HG02884 (cell line): Measurements from ENCODE around the gene LBHD2.
A peak's percentile ranks its signal among the peaks of the same experiment; 100 is the strongest.
"Not testable (repeated sequence)": the region's sequence is repeated elsewhere in the genome, so short reads cannot be mapped to it uniquely, and the experiment has no call there.

Source experiments
- ATAC-seq: cut with Tn5 transposase; IDR thresholded peaks from one replicate; pipeline ENCODE4 v1.9.1; 2021; ENCODE audit warnings: mild to moderate bottlenecking, moderate library complexity; ENCODE audit not compliant: unreplicated experiment

Gene LBHD2

DNA sequence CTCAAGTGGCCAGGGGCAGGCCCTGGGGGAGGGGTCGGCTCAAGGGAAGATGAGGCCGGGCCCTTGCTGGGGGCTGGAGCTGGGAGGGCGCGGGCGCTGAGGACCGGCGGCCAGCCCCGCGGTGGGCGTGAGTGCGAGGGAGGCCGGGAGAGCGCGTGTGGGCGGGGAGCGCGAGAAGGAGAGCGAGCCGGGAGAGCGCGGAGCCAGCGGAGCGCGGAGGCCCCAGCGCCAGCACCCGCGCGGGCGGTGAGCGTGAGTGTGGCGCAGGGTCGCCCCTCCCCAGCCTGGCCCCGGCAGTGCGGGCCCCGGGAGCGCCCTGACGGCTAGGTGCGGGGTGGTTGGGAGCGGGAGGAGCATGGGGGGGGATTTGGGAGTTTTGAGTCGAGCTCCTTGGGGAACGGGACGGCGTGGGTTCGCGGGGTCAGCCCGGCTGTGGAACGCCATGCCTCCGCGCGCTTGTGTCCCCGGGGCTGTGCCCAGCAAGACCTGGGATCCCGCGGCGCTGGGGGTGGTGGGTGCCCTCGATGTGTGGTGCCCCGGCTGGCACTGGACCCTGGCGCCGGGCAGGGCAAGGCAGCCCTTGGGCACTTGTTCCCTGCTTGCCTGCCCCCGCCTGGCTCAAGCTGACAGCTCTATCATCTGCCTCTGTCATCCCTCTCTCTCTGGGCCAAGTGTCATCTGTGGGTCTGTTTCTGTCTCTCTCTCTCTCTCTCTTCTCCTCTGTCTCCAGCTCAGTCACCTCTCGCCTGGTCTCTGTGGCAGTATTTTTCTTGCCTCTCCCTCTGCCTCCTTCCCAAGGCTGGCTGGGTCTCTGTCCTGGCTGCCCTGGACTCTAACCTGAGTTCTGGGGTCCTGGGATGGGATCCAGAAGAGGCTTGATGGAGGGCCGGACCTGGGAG is at the start of gene LBHD2:
LBHD2 (plus strand) TSS at position 190 of the 899 bp plus-strand sequence. CDS start 1,803 bp downstream, outside the sequence.
- ATAC-seq, result no peak

DNA sequence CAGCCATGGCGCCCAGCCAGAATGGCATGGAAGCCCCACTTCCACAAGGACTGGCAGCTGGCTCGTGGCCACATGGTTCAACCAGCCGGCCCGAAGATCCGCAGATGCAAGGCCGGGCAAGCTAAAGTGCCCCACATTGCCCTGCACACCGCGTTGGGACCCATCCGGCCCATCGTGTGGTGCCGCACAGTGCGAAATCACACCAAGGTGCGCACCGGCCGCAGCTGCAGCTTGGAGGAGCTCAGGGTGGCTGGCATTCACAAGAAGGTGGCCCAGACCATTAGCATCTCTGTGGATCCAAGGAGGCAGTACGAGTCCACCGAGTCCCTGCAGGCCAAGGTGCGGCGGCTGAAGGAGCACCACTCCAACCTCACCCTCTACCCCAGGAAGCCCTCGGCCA is 42.5 kb upstream of the LBHD2 start:
- ATAC-seq, result no peak

DNA sequence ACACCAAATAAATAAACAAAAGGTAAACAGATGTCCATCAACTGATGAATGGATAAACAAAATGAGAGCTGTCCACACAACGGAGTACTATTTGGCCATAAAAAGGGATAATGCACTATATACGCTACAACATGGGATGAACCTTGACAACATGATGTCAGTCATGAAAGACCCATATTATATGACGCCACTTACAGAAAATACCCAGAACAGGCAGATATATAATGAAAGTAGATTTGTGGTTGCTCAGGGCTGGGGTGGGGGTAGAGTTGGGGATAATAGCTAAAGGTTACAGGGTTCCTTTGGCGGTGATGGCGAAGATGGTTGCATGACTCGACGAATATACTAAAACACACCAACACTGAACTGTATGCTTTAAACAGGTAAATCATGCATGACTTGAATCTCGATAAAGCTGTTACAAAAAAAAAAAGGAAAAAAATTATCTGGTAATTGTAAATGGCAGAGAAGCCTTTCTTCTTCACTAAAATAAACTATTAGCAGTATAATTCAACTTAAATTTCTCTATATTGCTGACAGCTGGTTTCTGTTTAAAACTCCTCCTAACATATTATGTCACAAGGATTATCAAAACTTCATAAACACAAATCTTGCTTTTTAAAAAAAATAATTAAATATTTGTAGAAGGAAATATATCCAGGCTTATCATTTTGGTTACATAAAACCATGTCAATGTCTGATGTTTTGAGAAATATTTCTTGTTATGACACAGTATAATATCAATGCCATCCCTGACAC is 40.6 kb upstream of the LBHD2 start:
- no peak for ATAC-seq

DNA sequence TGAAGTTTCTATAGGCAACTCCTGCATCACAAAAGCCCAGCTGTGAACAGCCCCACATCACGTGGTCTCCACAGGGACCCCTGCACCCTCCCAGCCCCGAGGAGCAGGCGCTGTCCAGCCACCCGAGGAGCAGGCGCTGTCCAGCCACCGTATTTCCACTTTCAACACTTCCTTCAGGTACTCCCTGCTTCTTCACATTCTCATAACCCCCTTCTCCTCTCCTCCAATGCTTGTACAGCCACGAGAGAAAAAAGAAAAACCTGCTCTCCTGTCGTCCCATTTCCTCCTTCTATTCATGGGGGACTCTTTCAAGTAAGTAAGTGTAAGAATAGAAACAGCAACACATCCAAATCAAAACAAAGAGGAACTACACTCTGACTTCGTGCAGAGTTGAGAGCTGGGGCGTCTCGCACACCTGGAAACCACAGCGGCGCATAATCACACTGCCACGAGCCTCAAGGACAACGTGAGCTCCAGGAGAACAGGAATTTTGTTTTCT is 38.6 kb upstream of the LBHD2 start:
- ATAC-seq, result no peak

DNA sequence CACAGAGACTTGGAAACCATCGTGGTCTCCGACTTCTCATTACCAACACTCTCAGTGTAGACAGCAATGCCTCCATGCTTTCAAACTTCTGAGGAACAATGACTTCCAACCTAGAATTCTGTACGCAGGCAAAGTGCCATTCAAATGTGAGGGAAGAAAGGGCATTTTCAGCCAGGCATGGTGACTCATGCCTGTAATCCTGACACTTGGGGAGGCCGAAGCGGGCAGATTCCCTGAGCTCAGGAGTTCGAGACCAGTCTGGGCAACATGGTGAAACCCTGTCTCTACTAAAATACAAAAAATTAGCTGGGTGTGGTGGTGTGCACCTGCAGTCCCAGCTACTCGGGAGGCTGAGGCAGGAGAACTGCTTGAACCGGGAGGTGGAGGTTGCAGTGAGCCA is 36.6 kb upstream of the LBHD2 start:
- not testable (repeated sequence) for ATAC-seq

DNA sequence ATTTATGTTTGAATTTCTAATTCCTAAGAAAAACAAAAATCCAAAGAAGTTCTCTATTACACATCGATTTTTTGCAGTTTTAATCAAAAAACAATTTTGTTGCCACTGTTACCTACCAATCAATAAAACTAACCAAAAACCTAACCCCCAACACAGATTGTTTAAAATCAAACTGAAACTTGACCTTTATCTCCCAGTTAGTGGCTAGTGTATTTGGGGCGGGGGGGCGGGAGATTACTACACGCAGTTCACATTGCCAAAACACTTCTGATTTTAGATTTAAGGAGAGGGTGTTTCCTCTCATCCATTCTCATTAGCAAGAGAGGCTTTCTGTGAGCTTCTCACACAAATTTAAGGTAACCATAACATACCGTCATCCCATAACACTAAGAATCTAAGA is 33.1 kb upstream of the LBHD2 start:
- ATAC-seq, result no peak

DNA sequence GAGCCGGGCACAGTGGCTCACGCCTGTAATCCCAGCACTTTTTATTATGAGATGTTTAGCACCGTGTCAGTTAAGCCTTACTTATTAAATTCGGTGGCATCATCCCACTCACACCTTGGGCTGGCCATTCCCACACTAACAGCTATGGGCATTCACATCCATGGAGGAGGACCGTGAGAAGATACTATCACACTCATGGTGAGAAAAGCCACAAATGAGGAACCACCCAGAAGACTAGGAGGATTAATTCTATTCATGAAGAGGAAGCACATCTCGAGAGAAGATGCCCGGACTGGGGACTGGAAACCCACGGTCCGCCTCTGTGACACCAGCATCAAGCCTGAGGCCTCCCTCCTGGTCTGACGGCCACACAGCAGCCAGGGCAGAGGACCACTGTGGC is 31.6 kb upstream of the LBHD2 start:
- no peak for ATAC-seq

DNA sequence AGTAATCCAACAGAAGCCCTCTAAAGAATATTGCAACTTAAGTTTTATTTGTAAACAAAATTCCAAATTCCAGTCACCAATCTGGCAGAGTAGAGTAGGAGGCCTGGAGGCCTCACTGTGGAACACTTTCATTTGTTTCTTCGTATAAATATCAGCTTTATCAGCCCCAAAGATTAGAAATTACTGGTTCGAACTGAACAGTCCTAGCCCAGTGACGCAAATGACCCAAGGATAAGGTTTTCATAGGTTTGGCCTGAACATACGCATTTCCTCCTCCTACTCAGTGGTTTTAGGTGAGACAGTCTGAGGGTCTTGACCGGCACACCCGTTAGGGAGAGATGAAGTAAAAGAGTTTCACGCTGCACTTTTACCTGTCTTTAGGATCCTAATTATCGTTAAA is 28.3 kb upstream of the LBHD2 start:
- ATAC-seq, result no peak

DNA sequence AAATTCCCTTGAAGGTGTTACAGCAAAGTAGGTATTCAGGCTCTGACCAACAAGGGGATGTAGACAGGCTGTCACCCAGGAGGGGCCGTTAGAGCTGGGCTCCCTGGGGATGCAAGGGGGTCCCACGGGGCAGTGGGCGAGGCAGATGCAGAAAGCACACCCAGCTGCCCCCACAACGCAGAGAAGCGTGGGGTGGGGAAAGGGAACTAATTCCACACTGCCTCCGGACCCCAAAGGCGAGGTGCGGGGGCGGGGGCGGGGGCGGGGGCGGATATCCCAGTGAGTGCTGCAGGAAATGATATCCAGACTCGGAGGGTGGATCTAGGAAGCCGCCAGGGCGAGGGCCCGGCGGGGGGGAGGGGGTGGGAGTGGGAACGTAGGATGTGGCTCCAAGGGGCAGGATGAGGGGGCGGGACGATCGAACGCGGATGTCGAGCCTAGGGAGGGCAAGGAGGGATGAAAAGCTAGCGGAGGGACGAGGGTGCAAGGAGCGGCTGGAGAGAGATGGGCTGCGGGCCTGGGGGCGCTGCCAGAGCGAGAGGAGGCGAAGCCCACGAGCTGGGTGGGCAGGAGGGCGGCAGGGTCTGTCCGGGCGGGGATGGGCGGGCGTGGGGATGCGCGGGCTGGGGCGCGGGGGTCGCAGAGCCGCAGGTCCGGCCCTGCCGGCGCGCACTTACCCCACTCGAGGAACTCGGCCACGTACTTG is 27.5 kb upstream of the LBHD2 start:
- ATAC-seq, result no peak

DNA sequence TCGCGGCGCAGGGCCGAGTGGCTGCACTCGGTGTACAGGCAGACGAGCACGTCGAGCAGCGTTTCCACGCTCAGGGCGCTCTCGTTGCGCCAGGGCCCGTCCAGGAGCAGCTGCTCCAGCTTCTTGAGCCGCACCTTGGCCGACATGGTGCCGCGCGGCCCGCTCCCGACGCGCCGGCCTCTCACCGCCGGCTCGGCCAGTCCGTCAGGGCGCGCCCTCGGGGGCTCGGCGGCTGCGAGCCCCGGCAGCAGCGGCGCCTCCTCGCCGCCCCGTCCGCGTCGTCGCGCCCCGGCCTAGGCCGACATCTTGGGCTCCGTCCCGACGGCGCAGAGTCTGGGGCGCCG is 27.0 kb upstream of the LBHD2 start:
- peak; percentile 24 for ATAC-seq

DNA sequence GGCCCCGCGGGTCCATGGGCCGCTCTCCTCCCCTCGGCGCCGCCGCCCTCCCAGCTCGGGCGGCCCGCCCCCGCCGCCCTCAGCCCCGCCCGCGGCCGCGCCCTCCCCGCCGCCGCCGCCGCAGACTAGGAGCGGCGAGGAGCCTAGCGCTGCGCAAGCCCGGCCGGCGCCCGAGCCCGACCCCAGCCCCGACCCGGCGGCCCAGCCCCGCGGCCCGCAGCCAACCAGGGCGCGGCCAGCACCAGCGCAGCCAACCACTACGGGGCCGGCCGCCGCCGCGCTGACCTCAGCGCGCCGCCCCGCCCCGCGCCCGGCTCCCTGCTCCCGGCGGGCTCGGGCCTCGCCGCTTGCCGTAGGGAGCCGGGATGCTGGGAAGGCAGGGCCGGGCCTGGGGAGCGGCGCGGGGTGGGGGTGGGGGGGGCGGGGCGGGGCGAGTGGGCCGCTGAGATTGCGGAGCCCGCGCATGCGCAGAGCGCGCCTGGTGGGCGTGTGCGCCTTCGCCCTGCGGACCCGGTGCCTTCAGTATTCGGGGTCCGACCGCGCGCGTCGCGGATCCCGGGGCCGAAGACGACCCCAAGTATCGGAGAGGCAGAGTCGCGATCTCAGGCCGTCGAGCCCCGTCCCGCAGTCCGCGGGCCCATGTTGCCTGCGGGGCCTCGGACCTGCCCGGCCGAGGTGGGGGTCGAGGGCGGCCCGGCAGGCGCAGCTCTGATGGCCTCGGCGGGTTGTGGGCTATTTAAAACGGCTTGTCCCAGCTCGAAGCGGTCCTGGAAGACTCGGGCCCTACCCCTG is 26.4 kb upstream of the LBHD2 start, which contains the start of gene CDC42BPB:
CDC42BPB (minus strand) TSS at position 178 of the 792 bp plus-strand sequence. CDS start 376 bp downstream, outside the sequence.
- peak; percentile 73 for ATAC-seq

DNA sequence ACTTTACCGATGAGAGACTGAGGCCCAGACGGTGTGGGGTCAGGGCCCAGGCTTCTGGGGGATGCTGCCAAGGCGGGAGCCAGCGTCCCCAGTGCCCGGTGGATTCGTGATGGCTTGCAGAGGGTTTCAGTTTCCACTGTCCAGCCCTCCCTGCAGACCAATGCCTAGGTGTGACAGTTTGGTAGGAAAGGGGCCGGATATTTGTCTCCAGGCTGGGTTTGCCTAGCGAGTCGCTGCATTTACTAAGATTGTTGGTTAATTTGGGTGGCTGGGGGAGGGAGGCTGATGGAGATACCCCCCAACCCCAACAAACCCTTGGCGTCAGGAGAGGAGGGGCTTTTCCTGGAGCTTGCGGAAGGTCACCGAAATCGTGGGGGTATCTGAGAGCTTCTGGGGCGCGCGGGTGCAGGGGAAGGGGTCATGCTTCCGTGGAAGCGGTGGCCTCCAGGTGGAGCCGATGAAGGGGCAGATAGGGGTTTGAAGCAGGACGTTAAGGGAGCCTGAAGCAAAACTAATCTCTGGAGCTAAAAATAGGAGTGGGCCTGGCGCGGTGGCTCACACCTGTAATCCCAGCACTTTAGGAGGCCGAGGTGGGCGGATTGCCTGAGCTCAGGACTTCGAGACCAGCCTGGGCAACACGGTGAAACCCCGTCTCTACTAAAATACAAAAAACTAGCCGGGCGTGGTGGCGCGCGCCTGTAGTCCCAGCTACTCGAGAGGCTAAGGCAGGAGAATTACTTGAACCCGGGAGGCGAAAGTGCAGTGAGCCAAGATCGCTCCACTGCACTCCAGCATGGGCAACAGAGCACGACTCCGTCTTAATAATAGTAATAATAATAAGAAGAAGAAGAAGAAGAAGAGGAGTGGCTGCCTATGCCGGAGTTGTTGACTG is 25.6 kb upstream of the LBHD2 start:
- ATAC-seq, result no peak

DNA sequence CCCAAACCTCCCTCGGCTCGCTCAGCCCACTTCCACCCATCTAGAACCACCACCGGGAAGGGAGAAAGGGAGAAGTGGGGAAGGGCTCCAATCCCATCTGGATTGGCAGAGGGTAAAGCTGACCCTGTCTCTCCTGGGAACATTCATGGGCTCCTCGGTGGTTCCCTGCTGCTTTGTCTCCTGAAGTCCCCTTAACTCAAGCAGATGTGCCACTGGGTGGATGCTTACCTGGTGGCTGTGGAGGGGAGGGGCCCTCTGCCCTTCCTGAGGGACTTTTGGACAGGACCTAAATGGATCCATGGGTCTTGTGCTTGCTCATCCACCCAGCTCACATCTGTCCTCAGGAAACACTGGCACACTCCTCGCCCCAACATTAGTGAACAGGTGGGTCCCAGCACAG is 24.5 kb upstream of the LBHD2 start:
- ATAC-seq, result no peak

DNA sequence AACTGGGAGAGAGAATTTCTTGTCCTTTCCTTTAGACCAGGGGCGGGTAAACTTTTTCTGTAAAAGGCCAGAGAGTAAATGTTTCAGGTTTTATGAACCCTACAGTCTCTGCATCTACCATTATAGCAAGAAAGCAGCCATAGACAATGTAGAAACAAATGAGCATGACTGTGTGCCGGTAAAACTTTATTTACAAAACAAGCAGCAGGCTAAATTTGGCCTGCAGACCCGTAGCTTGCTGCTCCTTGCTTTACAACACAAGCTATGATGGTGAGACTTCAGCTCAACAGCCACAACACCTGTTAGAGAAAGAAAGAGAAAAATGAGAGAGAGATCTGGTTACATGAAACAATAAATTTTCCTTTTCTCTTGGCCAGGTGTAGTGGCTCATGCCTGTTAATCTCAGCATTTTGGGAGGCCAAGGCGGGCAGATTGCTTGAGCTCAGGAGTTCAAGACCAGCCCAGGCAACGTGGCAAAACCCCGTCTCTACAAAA is 22.5 kb upstream of the LBHD2 start:
- no peak for ATAC-seq

DNA sequence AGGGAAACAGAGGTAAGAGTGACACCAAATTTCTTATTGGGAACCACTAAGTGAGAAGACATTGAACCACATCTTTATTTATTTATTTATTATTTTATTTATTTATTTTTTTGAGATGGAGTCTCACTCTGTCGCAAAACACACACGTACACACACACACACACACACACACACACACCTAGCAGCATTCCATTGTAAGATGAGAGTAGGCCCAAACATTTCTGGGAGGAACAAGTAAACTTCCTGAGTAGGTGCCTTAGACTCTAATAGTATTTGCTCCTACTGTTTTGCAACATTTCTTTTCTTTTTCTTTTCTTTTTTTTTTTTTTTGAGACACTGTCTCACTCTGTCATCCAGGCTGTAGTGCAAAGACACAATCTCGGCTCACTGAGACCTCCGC is 19.6 kb upstream of the LBHD2 start:
- no peak for ATAC-seq

DNA sequence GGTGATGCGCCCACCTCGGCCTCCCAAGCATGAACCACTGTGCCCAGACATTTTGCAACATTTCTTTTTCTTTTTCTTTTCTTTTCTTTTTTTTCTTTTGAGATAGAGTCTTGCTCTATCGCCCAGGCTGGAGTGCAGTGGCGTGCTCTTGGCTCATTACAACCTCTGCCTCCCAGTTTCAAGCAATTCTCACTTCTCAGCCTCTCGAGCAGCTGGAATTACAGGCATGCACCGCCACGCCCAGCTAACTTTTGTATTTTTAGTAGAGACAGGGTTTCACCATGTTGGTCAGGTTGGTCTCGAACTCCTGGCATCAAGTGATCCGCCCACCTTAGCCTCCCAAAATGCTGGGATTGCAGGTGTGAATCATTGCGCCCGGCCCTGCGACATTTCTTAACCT is 19.0 kb upstream of the LBHD2 start:
- no peak for ATAC-seq

DNA sequence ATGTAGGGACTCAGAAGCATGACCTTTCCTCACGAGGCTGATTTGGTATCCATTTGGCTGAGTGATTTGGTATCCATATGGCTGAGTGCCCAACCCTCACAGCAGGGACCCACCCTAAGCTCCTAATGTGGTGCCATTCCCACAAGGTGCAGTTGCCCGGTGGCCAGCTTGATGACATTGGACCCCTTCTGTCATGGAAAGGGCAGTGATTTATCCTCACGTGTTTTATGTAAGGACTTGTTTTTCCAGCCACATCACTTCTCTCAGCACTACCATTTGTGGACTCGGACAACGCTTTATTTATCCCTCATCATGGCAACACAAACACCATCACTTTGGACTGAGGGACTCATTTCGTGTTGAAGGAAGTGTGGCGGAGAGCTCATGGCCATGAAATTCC is 18.1 kb upstream of the LBHD2 start:
- no peak for ATAC-seq

DNA sequence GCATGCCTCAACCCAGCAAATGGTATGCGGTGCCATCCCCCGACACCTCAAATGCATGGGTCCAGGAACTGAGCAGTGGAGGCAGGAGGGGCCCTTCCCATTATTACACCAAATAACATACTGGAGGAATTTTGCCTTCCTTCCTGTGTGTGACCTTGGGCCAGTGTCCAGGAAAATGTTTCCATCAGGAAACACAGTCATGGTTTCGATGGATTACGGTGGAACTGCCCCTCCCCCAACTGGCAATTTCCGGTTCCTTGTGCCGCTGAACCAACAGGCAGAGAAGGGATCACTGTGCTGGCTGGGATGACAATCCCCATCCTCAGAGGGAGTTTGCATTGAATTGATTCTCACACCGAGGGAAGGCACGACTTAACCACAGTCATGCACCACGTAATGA is 17.6 kb upstream of the LBHD2 start:
- ATAC-seq, result no peak

DNA sequence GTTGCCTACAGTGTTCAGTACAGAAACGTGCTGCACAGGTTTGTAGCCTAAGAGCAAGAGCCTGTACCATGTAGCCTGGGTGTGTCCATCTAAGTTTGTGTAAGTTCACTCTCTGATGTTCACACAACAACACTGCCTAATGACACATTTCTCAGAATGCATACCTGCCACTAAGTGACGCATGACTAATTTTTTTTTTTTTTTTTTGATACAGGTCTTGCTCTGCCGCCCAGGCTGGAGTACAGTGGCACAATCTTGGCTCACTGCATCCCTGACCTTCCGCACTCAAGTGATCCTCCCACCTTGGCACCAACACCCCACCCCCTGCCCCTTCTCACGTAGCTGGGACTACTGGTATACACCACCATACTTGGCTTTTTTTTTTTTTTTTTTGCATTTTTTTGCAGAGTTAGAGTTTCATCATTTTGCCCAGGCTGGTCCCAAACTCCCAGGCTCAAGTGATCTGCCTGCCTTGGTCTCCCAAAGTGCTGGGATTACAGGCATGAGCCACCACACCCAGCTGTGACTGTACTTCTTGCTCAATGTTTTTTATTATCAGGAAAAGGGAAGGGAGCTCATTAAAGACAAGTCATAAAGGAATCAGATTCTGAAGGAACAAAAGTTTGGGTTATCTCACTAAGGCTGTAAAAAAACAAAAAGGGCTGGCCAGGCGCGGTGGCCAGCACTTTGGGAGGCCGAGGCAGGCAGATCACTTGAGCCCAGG is 16.6 kb upstream of the LBHD2 start:
- ATAC-seq, result no peak
